Skin of body (tissue), 2 donors: ENCODE data around the gene PADI2. TPM values are rescaled to one million over a fixed set of nuclear protein-coding genes. Genes with fewer than 3 reads are reported as not detected.

Source experiments
- DNase-seq: peaks from one replicate; lab custom pipeline; 2025; lab: John Stamatoyannopoulos, UW
- total RNA-seq: library from RNA; depleted of rRNA; stranded (reverse); fragments of >200 nt; gene quantifications from one replicate; pipeline ENCODE4 v1.2.3, GENCODE V29; 2014

Gene PADI2
- total RNA-seq, 1 donor from 2014 or later: 11.8 TPM

DNA sequence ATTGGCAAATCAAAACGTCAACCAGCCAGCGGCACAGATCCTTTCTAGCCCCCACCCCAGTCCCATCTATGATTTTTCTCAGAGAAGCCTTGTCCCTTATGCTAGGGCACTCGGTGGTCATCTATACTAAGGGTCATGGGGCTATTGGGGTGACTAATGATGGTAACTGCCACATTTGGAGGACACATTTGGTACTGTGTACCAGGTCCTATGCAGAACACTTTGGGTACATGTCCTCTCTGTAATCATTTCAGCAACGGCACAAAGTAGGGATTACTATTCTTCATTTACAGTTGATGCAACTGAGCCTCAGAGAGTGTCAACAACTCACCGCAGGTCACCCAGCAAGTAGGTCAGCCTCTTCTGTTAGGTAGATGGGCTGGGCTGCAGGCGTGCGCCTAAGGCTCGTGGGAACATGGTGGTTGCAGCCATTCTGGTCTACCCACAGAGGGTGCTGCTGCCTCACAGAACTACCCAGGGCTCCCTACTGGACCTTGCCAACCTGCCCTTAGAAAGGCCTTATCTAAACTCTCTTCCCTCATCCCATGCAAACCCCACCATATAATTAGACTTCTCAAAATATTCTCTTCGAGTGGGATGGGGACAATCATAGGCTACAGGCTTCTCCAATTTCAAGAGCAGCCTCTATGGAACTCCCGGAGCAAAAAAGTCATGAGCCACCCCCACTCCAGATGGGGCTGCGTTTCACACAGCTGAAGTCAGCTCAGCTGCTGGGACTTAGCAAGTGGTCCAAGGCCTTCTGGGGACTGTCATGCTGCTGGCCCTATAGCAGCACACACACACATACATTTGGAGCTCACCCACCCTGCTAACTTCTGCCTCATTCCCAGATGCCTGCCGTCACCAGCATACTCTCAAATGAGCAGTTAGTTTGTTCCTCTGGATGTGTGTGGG, 59.6 kb downstream of the PADI2 start:
- DNase-seq: peak; percentile 76

GRCh38 chr1:17056551-17056950, 62.7 kb downstream of the PADI2 start:
- no peak for DNase-seq

DNA sequence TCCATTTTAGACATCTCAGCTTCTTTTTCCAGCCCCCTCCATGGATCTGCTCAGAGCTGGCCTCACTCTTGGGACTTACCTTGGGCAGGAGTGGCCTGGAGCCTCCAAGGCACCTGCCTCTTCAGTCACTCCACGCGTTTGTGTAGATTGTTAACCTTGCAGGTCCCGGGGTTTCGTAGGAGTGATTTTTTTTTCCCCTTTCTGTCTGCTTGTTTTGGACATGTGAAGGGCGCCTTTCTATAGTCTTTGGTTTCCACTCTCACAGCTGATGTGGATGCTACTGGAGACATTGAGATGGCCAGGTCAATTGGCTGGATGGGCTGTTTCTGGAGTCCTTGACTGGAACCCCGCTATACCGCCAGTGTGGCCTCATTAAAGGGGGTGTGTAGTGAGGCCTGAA, 63.5 kb downstream of the PADI2 start:
- no peak for DNase-seq

DNA sequence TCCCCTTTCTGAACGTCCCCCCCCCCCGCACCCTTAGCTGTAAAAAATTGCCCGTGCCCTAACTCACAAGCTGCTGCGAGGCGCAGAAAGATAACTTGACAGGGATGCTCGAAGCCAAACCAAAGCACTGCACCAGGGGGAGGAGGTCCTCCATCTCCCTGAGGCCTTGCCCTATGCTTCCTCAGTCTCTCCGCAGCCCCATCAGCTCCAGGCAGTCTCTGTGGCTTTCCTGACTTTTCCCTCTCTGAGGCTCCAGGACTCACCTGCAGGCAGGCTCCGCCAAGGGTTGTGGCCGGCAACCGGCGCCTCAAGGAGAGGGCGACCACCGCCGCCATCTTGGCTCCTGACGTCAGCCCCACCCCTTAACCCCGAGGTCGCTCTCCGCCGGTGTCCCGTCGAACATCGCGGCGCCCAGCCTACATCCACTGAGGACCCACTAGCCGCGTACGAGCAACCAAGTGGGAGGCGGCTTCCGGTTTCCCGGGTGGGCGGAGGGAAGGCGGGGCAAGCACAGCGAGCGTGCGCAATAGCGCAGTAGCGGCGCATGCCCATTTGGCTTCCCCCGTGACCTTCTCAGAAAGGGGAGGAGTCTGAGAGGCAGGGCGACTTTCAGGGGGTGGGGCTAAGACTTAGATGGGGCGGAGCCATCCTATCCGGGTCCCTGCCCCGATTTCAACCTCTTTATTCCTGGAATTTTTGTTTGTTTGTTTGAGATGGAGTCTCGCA, 65.4 kb downstream of the PADI2 start, which contains the start of gene SDHB:
SDHB (minus strand) TSS at position 348 of the 726 bp plus-strand sequence; CDS start at position 335, 13 bp downstream.
- peak; percentile 99 for DNase-seq

DNA sequence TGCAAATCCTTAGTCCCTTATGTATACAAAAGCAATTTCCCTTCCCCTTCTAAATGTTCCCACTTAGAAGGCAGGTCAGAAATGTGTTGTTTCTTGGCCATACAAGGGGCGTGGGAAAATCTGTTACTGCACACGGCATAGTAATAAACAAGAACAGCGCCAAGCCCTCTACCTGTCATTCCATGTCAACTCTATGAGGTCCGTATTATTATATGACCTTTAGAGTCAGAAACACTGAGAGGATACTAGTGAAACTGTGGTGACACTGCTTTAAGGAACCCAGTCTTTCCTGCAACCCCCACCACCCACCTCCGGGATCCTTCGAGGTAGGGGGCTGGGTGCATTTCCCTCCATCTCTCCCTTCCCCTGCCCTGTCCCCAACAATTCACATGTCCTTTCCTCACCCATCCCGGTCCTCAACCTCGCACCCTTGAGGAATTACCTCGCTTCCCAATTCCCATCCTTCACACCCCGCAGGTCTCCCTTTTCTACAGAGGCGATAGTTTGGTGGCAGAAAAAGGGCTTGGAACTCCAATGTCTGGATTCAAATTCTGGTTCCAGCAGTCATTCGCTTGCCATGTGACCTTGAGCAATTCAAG, 66.1 kb downstream of the PADI2 start:
- DNase-seq: no peak

DNA sequence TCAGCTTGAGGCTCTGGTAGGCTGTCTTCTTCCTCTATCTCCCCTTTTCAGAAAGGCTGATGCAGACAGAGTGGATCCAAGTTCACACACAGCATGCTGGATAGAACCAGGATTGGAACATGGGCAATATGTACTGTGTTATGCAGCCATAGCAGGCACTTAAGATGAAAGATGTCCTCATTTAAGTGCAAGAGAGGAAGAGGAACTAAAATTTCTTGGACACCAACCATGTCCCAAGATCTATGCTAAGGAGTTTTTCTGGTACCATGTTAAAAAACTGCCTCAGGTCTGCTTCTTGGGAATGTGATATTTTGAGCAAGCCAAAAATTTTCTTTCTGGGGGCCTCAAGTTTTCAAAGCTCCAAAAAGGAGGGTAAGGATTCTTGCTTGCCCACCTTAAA, 66.6 kb downstream of the PADI2 start:
- no peak for DNase-seq

DNA sequence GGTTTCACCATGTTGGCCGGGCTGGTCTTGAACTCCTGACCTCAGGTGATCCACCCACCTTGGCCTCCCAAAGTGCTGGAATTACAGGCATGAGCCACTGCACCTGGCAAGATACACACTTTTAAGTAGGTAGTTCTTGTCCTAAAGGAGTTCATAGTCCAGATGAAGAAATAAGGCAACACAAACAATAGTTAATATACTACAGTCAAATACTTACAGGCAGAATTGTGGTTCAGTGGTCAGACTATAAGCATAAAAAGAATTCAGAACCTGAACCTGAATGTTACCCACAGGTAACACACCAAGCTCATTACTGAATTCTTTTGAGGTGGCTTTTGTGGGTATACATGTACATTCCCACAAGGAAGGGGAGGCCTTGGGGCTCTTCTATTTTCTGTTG, 67.2 kb downstream of the PADI2 start:
- DNase-seq: no peak

DNA sequence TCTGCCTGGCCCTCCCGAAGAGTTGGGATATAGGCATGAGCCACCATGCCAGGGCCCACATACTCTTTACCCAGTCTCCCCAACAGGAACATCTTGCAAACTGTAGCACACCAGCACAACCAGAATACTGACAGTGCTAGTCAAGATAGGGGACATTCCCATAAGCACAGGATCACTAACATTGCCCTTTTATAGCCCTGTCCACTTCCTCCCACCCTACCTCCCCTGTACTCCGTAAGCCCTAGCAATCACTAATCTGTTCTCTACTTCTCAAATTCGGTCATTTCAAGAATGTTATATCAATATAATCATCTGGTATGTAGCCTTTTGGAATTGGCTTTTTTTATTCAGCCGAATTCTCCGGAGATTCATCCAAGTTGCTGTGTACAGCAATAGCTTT, 71.3 kb downstream of the PADI2 start:
- no peak for DNase-seq

- DNase-seq: no peak
These were observed 73.0 kb downstream of the PADI2 start for GRCh38 chr1:17046334-17046657.

GRCh38 chr1:17045634-17046333, 73.5 kb downstream of the PADI2 start:
- peak; percentile 57 for DNase-seq

DNA sequence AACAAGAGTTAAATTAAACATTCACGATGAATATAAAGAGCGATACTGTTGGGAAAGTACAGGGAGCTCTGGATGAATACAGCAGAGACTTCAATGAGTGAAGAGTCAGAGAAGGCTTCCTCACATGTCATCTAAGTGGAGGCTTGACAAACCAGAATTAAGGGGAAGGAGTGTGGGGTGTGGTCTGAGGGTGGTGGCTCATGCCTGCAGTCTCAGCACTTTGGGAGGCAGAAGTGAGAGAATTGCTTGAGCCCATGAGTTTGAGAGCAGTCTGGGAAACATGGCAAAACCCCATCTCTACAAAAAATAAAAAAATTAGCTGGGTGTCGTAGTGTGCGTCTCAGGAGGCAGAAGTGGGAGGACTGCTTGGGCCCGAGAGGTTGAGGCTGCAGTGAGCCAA, 74.1 kb downstream of the PADI2 start:
- no peak for DNase-seq

DNA sequence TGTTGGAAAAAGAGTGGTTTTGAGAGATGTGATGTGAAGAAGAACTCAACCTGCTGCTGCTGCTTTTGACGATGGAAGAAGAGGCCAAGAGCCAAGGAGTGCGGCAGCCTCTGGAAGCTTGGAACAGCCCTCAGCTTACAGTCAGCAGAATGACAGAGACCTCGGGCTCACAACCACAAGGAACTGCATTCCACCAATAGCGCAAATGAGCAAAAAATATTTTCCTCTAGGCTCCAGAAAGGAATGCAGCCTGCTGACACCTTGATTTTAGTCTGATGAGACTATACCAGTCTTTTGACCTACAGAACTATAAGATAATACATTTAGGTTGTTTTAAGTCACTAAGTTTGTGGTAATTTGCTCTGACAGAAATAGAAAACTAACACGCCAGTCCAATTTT, 75.6 kb downstream of the PADI2 start:
- no peak for DNase-seq

GRCh38 chr1:17040135-17040534, 79.1 kb downstream of the PADI2 start:
- DNase-seq: no peak

- no peak for DNase-seq
These were observed 79.7 kb downstream of the PADI2 start for GRCh38 chr1:17039522-17039921.

DNA sequence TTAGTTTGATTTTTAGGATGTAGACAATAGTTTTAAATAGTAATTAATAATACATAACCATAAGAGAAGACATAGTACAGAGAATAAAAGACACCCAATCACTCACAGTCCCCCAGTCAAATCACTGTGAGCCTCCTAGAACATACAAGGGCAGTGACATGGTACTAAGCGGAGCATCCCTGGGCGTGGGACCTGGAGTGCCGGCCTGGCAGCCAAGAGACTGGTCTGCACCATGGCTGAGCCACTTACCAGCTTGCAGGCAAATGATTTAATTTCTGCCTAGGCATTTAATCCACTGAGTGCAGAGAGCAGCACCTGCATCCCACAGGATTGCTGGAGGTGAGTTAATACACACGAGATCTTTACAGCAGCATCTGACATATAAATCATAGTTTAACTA, 85.8 kb downstream of the PADI2 start:
- DNase-seq: no peak

DNA sequence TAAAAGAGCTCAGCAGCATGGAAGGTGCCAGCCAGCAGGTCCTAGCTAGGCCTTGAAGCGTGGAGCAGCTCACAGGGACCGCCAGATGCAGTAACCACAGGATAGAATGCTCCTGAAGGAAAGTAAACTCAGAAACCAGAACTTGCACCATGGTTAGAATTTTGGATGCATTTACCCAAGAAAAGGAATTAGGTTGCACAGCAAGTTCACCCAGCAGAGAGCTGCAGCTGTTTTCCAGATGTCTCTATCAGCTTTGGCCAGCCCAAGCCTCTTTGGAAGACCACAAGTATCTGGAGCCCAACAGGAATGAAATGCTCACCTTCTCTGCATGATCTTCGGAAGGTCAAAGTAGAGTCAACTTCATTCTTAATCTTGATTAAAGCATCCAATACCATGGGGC, 86.5 kb downstream of the PADI2 start:
- no peak for DNase-seq

DNA sequence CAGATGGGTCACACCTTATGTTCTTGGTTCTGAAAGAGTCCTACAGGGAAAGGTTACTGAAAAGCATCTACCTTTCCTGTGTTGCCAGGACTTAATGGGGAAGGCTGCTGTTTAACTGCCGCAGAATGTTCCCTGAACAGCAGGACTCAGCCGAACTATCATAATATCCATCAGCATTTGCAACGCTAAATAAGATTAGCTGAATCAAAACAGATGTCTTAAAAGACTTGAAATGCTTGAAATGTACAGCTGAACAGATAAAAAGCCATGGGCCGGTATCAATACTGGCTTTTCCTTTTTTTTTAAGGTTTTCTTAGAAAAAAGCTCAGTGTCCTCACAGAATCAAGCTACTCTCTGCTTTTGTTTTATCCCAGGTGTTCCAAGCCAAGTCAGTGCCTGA, 87.8 kb downstream of the PADI2 start:
- no peak for DNase-seq

- no peak for DNase-seq
These were observed 89.0 kb downstream of the PADI2 start for GRCh38 chr1:17030206-17030605.

DNA sequence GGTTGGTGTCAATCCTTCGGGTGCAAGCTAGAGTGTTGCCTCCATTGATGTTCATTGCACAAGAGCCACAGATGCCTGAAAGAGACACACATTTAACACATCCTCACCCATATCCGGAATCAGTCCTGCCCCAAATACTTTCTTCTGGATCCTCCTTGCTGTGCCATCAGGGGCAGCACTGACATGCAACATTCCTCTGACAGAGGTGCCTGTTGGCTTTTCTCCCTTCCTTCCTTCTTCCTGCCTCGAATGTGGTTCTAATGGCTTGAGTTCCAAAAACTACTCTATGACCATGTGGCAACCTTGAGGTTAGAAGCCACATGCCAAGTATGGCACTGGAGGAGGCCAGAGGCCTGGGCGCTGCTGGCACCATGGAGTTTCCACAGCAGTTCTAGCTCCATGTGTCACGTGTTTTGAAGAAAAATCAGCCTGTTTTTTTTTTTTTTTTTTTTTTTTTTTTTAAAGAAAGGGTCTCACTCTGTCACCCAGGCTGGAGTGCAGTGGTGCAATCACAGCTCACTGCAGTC, 90.5 kb downstream of the PADI2 start:
- DNase-seq: no peak

- DNase-seq: no peak
These were observed 91.4 kb downstream of the PADI2 start for GRCh38 chr1:17027900-17028299.

DNA sequence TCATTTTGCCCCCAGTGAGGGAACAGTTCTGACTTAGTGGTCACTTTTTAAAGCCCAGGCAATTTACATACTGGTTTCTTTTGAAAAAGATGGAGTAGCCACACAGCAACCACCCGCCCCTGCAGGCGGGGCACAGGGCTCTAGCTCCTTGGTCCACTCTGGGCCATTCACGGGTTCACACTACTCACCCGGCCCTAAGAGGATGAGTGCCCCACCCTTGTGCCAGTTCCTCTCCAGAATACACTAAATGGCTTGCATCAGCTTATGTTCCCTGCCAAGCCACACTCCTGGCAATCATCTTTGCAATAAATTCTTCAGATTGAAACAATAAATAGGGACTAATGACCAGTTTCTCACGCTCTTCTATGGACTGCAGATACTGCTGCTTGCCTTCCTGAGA, 91.8 kb downstream of the PADI2 start:
- DNase-seq: no peak

DNA sequence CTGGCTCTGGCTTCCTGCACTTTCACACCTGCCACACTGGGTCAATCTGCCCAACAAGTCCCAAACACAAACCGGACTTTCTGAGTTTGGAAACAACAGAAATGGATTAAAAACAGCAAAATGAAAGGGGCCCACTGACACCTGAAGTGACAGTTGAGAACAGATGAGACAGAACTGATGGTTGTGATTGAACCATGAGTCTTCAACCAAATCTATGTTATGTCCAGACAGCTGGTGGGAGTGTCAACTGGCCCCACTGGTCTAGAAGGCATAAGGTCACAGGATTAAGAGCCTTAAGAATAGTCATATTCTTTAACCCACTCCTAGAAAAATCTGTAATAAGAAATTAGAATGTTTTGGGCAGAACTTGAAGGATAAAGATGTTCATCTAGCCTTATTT, 94.5 kb downstream of the PADI2 start:
- no peak for DNase-seq
